Upper lobe of right lung (tissue), 1 donor: ENCODE measurements around the gene GYPC. TPM values are rescaled to one million over a fixed set of nuclear protein-coding genes. Genes with fewer than 3 reads are reported as not detected.
"Not testable (repeated sequence)": the region's sequence is repeated elsewhere in the genome, so short reads cannot be mapped to it uniquely, and the experiment has no call there.

Source experiments
- ATAC-seq: fragments of 200-7000 bp; cut with Tn5 transposase; one replicate; pipeline ENCODE4 v1.9.1; 2020; ENCODE audit warnings: mild to moderate bottlenecking, moderate library complexity
- DNase-seq: peaks from one replicate; pipeline ENCODE4 v3.0.0-alpha.2; 2020
- H3K27ac ChIP-seq: fragments of 200-600 bp; one replicate; pipeline ENCODE4 v1.8.0; 2022
- H3K27me3 ChIP-seq: fragments of 200-600 bp; one replicate; pipeline ENCODE4 v1.8.0; 2022; ENCODE audit warnings: mild to moderate bottlenecking
- H3K36me3 ChIP-seq: fragments of 200-600 bp; one replicate; pipeline ENCODE4 v1.8.0; 2022
- H3K4me1 ChIP-seq: fragments of 200-600 bp; one replicate; pipeline ENCODE4 v1.8.0; 2022
- H3K4me3 ChIP-seq: fragments of 200-600 bp; one replicate; pipeline ENCODE4 v1.8.0; 2022; ENCODE audit warnings: mild to moderate bottlenecking
- H3K9me3 ChIP-seq: fragments of 200-600 bp; one replicate; pipeline ENCODE4 v1.8.0; 2022
- CTCF ChIP-seq: fragments of 200-600 bp; IDR thresholded peaks from one replicate; pipeline ENCODE4 v1.8.0; 2022; ENCODE audit warnings: antibody characterized with exemption
- intact Hi-C: fragments of 100-400 bp; cut with DNase I; formaldehyde crosslinking; loops from one replicate; pipeline ENCODE4 v1.11.0; 2022
- total RNA-seq: library from RNA; stranded (reverse); fragmentation: NEBNext Ultra II Directional; extraction: Animal tissue kit (Norgen Biotek cat#: 25700); gene quantifications from one replicate; pipeline ENCODE4 v1.2.1, GENCODE V29; 2021
- donor health status: DM: no; HTN: yes; CAD: no; lungs with severe emphysema.

GYPC gene
- total RNA-seq, 1 donor from 2014 or later, result 76.7 TPM

- H3K27ac ChIP-seq, result no peak overlapping the region
- DNase-seq (no peak), ATAC-seq (no peak)
- no peak overlapping the region for H3K4me3 ChIP-seq
- peaks cover 6% of the 10 kb centered on the region for H3K4me1 ChIP-seq
- intact Hi-C loops, result no loop called here
- H3K9me3 ChIP-seq, result no peaks in the 10 kb centered on the region
- no peak for TF ChIP-seq CTCF
- no peaks in the 10 kb centered on the region for H3K36me3 ChIP-seq
- H3K27me3 ChIP-seq, result no peaks in the 10 kb centered on the region
Observed at GRCh38 chr2:126707941-126708340, 52.0 kb downstream of the GYPC start.

GRCh38 chr2:126714191-126714965, 58.4 kb downstream of the GYPC start:
- intact Hi-C loops, result no loop called here
- Histone ChIP-seq H3K4me1 (peaks cover 2% of the 10 kb centered on the region), H3K27me3 (no peaks in the 10 kb centered on the region), H3K27ac (no peak overlapping the region), H3K4me3 (no peak overlapping the region), H3K36me3 (no peaks in the 10 kb centered on the region), H3K9me3 (no peaks in the 10 kb centered on the region)
- no peak for TF ChIP-seq CTCF
- ATAC-seq (peak; percentile 75), DNase-seq (no peak)

GRCh38 chr2:126715111-126715510, 59.2 kb downstream of the GYPC start:
- DNase-seq (no peak), ATAC-seq (no peak)
- Histone ChIP-seq H3K4me3 (no peak overlapping the region), H3K27me3 (no peaks in the 10 kb centered on the region), H3K9me3 (no peaks in the 10 kb centered on the region), H3K27ac (no peak overlapping the region), H3K4me1 (peaks cover 8% of the 10 kb centered on the region), H3K36me3 (no peaks in the 10 kb centered on the region)
- TF ChIP-seq CTCF, result no peak
- intact Hi-C loops, result no loop called here

GRCh38 chr2:126715576-126716406, 59.8 kb downstream of the GYPC start:
- intact Hi-C loops, result no loop called here
- Histone ChIP-seq H3K36me3 (no peaks in the 10 kb centered on the region), H3K27me3 (no peaks in the 10 kb centered on the region), H3K9me3 (no peaks in the 10 kb centered on the region), H3K4me1 (peaks cover 8% of the 10 kb centered on the region), H3K27ac (no peak overlapping the region), H3K4me3 (no peak overlapping the region)
- no peak for TF ChIP-seq CTCF
- DNase-seq (no peak), ATAC-seq (no peak)

GRCh38 chr2:126717277-126717676, 61.3 kb downstream of the GYPC start:
- H3K4me3 ChIP-seq, ATAC-seq, H3K9me3 ChIP-seq, intact Hi-C loops, H3K27me3 ChIP-seq, H3K36me3 ChIP-seq, H3K27ac ChIP-seq, H3K4me1 ChIP-seq, DNase-seq: not testable (repeated sequence)

- no peak for ATAC-seq
Observed at GRCh38 chr2:126717928-126718327, 62.0 kb downstream of the GYPC start.

More at GRCh38 chr2:126717928-126718327, 62.0 kb downstream of the GYPC start:
- no peak overlapping the region for H3K4me3 ChIP-seq
- DNase-seq, result no peak
- H3K4me1 ChIP-seq, result peaks cover 8% of the 10 kb centered on the region
- no peaks in the 10 kb centered on the region for H3K27me3 ChIP-seq
- no peaks in the 10 kb centered on the region for H3K36me3 ChIP-seq
- intact Hi-C loops, result no loop called here
- no peak for TF ChIP-seq CTCF
- H3K9me3 ChIP-seq, result no peaks in the 10 kb centered on the region
- no peak overlapping the region for H3K27ac ChIP-seq
